GM08714 (cell line): ENCODE data around the gene POLR1B.
"Not testable (repeated sequence)": the region's sequence is repeated elsewhere in the genome, so short reads cannot be mapped to it uniquely, and the experiment has no call there.

ENCODE experiments used
- H3K4me3 ChIP-seq: fragments of 200-500 bp; sonication (Bioruptor generic); 2 replicates; pipeline ENCODE4 v1.5.1; 2014; ENCODE audit warnings: mild to moderate bottlenecking, low read length, inconsistent platforms
- ZNF274 ChIP-seq: IDR thresholded peaks from 2 replicates; pipeline ENCODE4 v1.6.1; 2012; ENCODE audit warnings: mild to moderate bottlenecking, low read depth, low read length

Gene POLR1B

GRCh38 chr2:112605926-112606325 lies 63.7 kb downstream of the POLR1B start:
- H3K4me3 ChIP-seq: no peak overlapping the region
- TF ChIP-seq ZNF274: no peak

GRCh38 chr2:112606547-112606946 lies 64.3 kb downstream of the POLR1B start:
- no peak for TF ChIP-seq ZNF274
- H3K4me3 ChIP-seq: no peak overlapping the region

- no peak overlapping the region for H3K4me3 ChIP-seq
Observed at GRCh38 chr2:112607680-112608438, 65.6 kb downstream of the POLR1B start.

GRCh38 chr2:112609320-112609719 lies 67.1 kb downstream of the POLR1B start:
- not testable (repeated sequence) for H3K4me3 ChIP-seq

More at GRCh38 chr2:112607680-112608438, 65.6 kb downstream of the POLR1B start:
- TF ChIP-seq ZNF274: no peak

- H3K4me3 ChIP-seq: not testable (repeated sequence)
Observed at GRCh38 chr2:112612283-112612682, 70.0 kb downstream of the POLR1B start.

- H3K4me3 ChIP-seq: no peak overlapping the region
- TF ChIP-seq ZNF274: no peak
Observed at GRCh38 chr2:112614201-112614840, 72.1 kb downstream of the POLR1B start.

GRCh38 chr2:112615051-112615450 lies 72.8 kb downstream of the POLR1B start:
- TF ChIP-seq ZNF274: no peak
- no peak overlapping the region for H3K4me3 ChIP-seq

- H3K4me3 ChIP-seq: not testable (repeated sequence)
Observed at GRCh38 chr2:112615798-112616197, 73.5 kb downstream of the POLR1B start.

GRCh38 chr2:112618383-112618782 lies 76.1 kb downstream of the POLR1B start:
- no peak for TF ChIP-seq ZNF274
- H3K4me3 ChIP-seq: no peak overlapping the region

- H3K4me3 ChIP-seq: no peak overlapping the region
- TF ChIP-seq ZNF274: no peak
Observed at GRCh38 chr2:112621790-112622527, 79.7 kb downstream of the POLR1B start.

- no peak for TF ChIP-seq ZNF274
- H3K4me3 ChIP-seq: no peak overlapping the region
Observed at GRCh38 chr2:112622528-112622849, 80.2 kb downstream of the POLR1B start.

- TF ChIP-seq ZNF274: no peak
- H3K4me3 ChIP-seq: no peak overlapping the region
Observed at GRCh38 chr2:112623913-112624777, 81.9 kb downstream of the POLR1B start.

- H3K4me3 ChIP-seq: no peak overlapping the region
- no peak for TF ChIP-seq ZNF274
Observed at GRCh38 chr2:112625474-112626114, 83.3 kb downstream of the POLR1B start.

GRCh38 chr2:112626604-112627059 lies 84.4 kb downstream of the POLR1B start:
- TF ChIP-seq ZNF274: no peak
- H3K4me3 ChIP-seq: no peak overlapping the region
